PC-3 (cell line): Measurements from ENCODE around the gene IFFO2. TPM values are rescaled to one million over a fixed set of nuclear protein-coding genes. Genes with fewer than 3 reads are reported as not detected.

Experiments used
- ATAC-seq: fragments of 200-7000 bp; cut with Tn5 transposase; 2 replicates; pipeline ENCODE4 v1.9.1; 2020; ENCODE audit warnings: mild to moderate bottlenecking, moderate library complexity
- BruUV-seq: library from RNA; stranded (reverse); fragments of 400-500 nt; replicated peaks from 2 replicates; lab custom pipeline; 2021; lab: Mats Ljungman, UMichigan
- CTCF ChIA-PET: fragments of 300-600 bp; sonication (Branson Sonifier 250); formaldehyde crosslinking; loops from one replicate; lab custom pipeline; 2022; ENCODE audit warnings: antibody characterized with exemption; lab: Charles Lee
- POLR2A ChIA-PET: fragments of 300-600 bp; sonication (Branson Sonifier 250); formaldehyde crosslinking; loops from one replicate; lab custom pipeline; 2022; ENCODE audit warnings: antibody characterized with exemption; ENCODE audit not compliant: unreplicated experiment; lab: Charles Lee
- DNase-seq: peaks from one replicate; pipeline ENCODE4 v3.0.0-alpha.2; 2015
- H2AFZ ChIP-seq: fragments of 300-600 bp; sonication (generic); 2 replicates; pipeline ENCODE4 v1.6.0; 2016; ENCODE audit warnings: antibody characterized with exemption, low read length
- H3F3A ChIP-seq: fragments of 300-600 bp; sonication (generic); one replicate; pipeline ENCODE4 v1.6.0; 2017; ENCODE audit warnings: antibody characterized with exemption, low read length, control low read depth, mild to moderate bottlenecking; ENCODE audit not compliant: unreplicated experiment
- H3K27ac ChIP-seq: fragments of 300-600 bp; sonication (generic); 2 replicates; pipeline ENCODE4 v1.5.1; 2016; ENCODE audit warnings: mild to moderate bottlenecking, low read length
- H3K27me3 ChIP-seq: fragments of 300-600 bp; sonication (generic); 2 replicates; pipeline ENCODE4 v1.6.1; 2016; ENCODE audit warnings: low read length, mixed read lengths
- H3K36me3 ChIP-seq: fragments of 300-600 bp; sonication (generic); 2 replicates; pipeline ENCODE4 v1.6.1; 2016; ENCODE audit warnings: low read depth, mixed run types, low read length, mixed read lengths
- H3K4me1 ChIP-seq: fragments of 300-600 bp; sonication (generic); 2 replicates; pipeline ENCODE4 v1.5.1; 2016; ENCODE audit warnings: low read length; ENCODE audit not compliant: insufficient read depth
- H3K4me2 ChIP-seq: fragments of 300-600 bp; sonication (generic); 2 replicates; pipeline ENCODE4 v1.6.0; 2016; ENCODE audit warnings: low read length
- H3K4me3 ChIP-seq: fragments of 300-600 bp; sonication (generic); 2 replicates; pipeline ENCODE4 v1.5.1; 2016; ENCODE audit warnings: mild to moderate bottlenecking, low read length, mixed read lengths
- H3K79me2 ChIP-seq: fragments of 300-600 bp; sonication (generic); 2 replicates; pipeline ENCODE4 v1.6.1; 2017; ENCODE audit warnings: low read length, mixed read lengths
- H3K9ac ChIP-seq: fragments of 300-600 bp; sonication (generic); 2 replicates; pipeline ENCODE4 v1.6.0; 2016; ENCODE audit warnings: mild to moderate bottlenecking, low read length
- H3K9me2 ChIP-seq: fragments of 300-600 bp; sonication (generic); replicated peaks from 2 replicates; pipeline ENCODE4 v1.6.1; 2016; ENCODE audit warnings: mixed run types, low read length, mixed read lengths
- H3K9me3 ChIP-seq: fragments of 300-600 bp; sonication (generic); 2 replicates; pipeline ENCODE4 v1.6.1; 2016; ENCODE audit warnings: low read length, mixed read lengths
- H4K20me1 ChIP-seq: fragments of 300-600 bp; sonication (generic); 2 replicates; pipeline ENCODE4 v1.6.1; 2016; ENCODE audit warnings: low read length, mixed read lengths
- CTCF ChIP-seq: fragments of 300-600 bp; sonication (generic); conservative IDR thresholded peaks from 2 replicates; pipeline ENCODE4 v1.5.1; 2017; ENCODE audit warnings: antibody characterized with exemption, low read depth, mild to moderate bottlenecking, low read length
- EZH2 ChIP-seq: fragments of 300-600 bp; sonication (generic); IDR thresholded peaks from one replicate; pipeline ENCODE4 v1.6.1; 2017; ENCODE audit warnings: antibody characterized with exemption, mild to moderate bottlenecking, low read length; ENCODE audit not compliant: unreplicated experiment
- EZH2phosphoT487 ChIP-seq: fragments of 300-600 bp; sonication (generic); IDR thresholded peaks from 2 replicates; pipeline ENCODE4 v1.6.1; 2018; ENCODE audit warnings: mild to moderate bottlenecking, antibody characterized with exemption, low read length, borderline replicate concordance
- intact Hi-C: fragments of 100-400 bp; cut with micrococcal nuclease; formaldehyde crosslinking; loops from 2 replicates; pipeline ENCODE4 v1.9.0; 2023
- total RNA-seq: library from RNA; depleted of rRNA; stranded (reverse); fragments of >200 nt; gene quantifications from 2 replicates; pipeline ENCODE4 v1.2.3, GENCODE V29; 2014

IFFO2 gene
- total RNA-seq, 1 experiment from 2014 or later: 30.7 TPM

GRCh38 chr1:18861082-18861481, 95.4 kb downstream of the IFFO2 start:
- ChIA-PET CTCF (no interaction called here), POLR2A (no interaction called here)
- no peaks in the 10 kb centered on the region for H3K9me2 ChIP-seq
- no peak overlapping the region for H3K4me2 ChIP-seq
- peaks cover 15% of the 10 kb centered on the region for H3K27me3 ChIP-seq
- no peaks in the 10 kb centered on the region for H3K9me3 ChIP-seq
- no peak for DNase-seq
- no peaks in the 10 kb centered on the region for H3K79me2 ChIP-seq
- TF ChIP-seq EZH2 (no peak), EZH2phosphoT487 (no peak), CTCF (no peak)
- no peak overlapping the region for H2AFZ ChIP-seq
- H3K4me3 ChIP-seq: no peak overlapping the region
- no TSS peak for BruUV-seq
- H3K4me1 ChIP-seq: no peaks in the 10 kb centered on the region
- H3K27ac ChIP-seq: no peak overlapping the region
- H3F3A ChIP-seq: no peaks in the 10 kb centered on the region
- intact Hi-C loops: no loop called here
- no peaks in the 10 kb centered on the region for H4K20me1 ChIP-seq
- H3K9ac ChIP-seq: no peak overlapping the region
- no peaks in the 10 kb centered on the region for H3K36me3 ChIP-seq
- ATAC-seq: no peak

- no peak within 1 kb of the TSS for H2AFZ ChIP-seq
- no peak for ATAC-seq
- no peaks in the 10 kb centered on the region for H3F3A ChIP-seq
- CTCF ChIA-PET: no interaction called here
- no TSS peak for BruUV-seq
- no peaks in the 10 kb centered on the region for H3K4me1 ChIP-seq
- H3K9me2 ChIP-seq: no peaks in the 10 kb centered on the region
- H3K27me3 ChIP-seq: peaks cover 1% of the 10 kb centered on the region
- no peak within 1 kb of the TSS for H3K4me3 ChIP-seq
- no peaks in the 10 kb centered on the region for H4K20me1 ChIP-seq
- H3K9me3 ChIP-seq: no peaks in the 10 kb centered on the region
- POLR2A ChIA-PET: no interaction called here
- no peak for TF ChIP-seq CTCF
- TF ChIP-seq EZH2: no peak
- TF ChIP-seq EZH2phosphoT487: no peak
- H3K9ac ChIP-seq: no peak within 1 kb of the TSS
- no peaks in the 10 kb centered on the region for H3K36me3 ChIP-seq
- no peaks in the 10 kb centered on the region for H3K79me2 ChIP-seq
- DNase-seq: no peak
- H3K4me2 ChIP-seq: no peak within 1 kb of the TSS
- no peak within 1 kb of the TSS for H3K27ac ChIP-seq
- intact Hi-C loops: no loop called here
Measured at GRCh38 chr1:18859560-18859959, 96.9 kb downstream of the IFFO2 start, which contains the start of gene TAS1R2. Gene TAS1R2 (minus strand): TSS chr1:18859660. CDS start chr1:18859660, 0 bp downstream.

GRCh38 chr1:18858070-18858688, 98.3 kb downstream of the IFFO2 start:
- no peaks in the 10 kb centered on the region for H3K9me3 ChIP-seq
- H4K20me1 ChIP-seq: no peaks in the 10 kb centered on the region
- BruUV-seq: no TSS peak
- intact Hi-C loops: no loop called here
- H3K4me3 ChIP-seq: no peak overlapping the region
- no peaks in the 10 kb centered on the region for H3K4me1 ChIP-seq
- TF ChIP-seq CTCF: no peak
- no peak for TF ChIP-seq EZH2
- TF ChIP-seq EZH2phosphoT487: no peak
- no peak for ATAC-seq
- H3F3A ChIP-seq: no peaks in the 10 kb centered on the region
- H3K27me3 ChIP-seq: 0 out of 2 replicates have a peak, but pooled peaks cover 1% of the 10 kb centered on the region
- H3K4me2 ChIP-seq: no peak overlapping the region
- CTCF ChIA-PET: no interaction called here
- no peak overlapping the region for H3K27ac ChIP-seq
- POLR2A ChIA-PET: no interaction called here
- no peak for DNase-seq
- no peaks in the 10 kb centered on the region for H3K79me2 ChIP-seq
- no peak overlapping the region for H2AFZ ChIP-seq
- H3K9ac ChIP-seq: no peak overlapping the region
- H3K9me2 ChIP-seq: no peaks in the 10 kb centered on the region
- H3K36me3 ChIP-seq: no peaks in the 10 kb centered on the region
